Activated naive CD8-positive, alpha-beta T cell treated with anti-CD3 and anti-CD28 coated beads, Interleukin-2, amount 50 U/mL, for 16 hours (primary cell): ENCODE results near the gene ANO10.
"Not testable (repeated sequence)": the region's sequence is repeated elsewhere in the genome, so short reads cannot be mapped to it uniquely, and the experiment has no call there.

Experiments
- DNase-seq: peaks from one replicate; pipeline ENCODE4 v3.0.0-alpha.2; 2020; ENCODE audit warnings: low read depth, low spot score

The ANO10 gene

GRCh38 chr3:43621656-43622432 lies at the start of gene ANO10:
ANO10 (minus strand) TSS chr3:43622011; CDS start chr3:43605852, 16,159 bp downstream.
- DNase-seq, result peak; percentile 93

GRCh38 chr3:43670635-43671522 lies 49.1 kb upstream of the ANO10 start:
- no peak for DNase-seq

GRCh38 chr3:43665011-43665410 lies 43.2 kb upstream of the ANO10 start:
- DNase-seq, result not testable (repeated sequence)

- DNase-seq, result not testable (repeated sequence)
These were observed 39.6 kb upstream of the ANO10 start for GRCh38 chr3:43661376-43661775.

- DNase-seq, result no peak
These were observed 37.6 kb upstream of the ANO10 start for GRCh38 chr3:43659250-43659880.

- not testable (repeated sequence) for DNase-seq
These were observed 34.6 kb upstream of the ANO10 start for GRCh38 chr3:43656390-43656789.

GRCh38 chr3:43650345-43650744 lies 28.5 kb upstream of the ANO10 start:
- DNase-seq, result no peak

- no peak for DNase-seq
These were observed 27.7 kb upstream of the ANO10 start for GRCh38 chr3:43649365-43649968.

GRCh38 chr3:43648957-43649356 lies 27.1 kb upstream of the ANO10 start:
- DNase-seq, result no peak

- DNase-seq, result no peak
These were observed 25.7 kb upstream of the ANO10 start for GRCh38 chr3:43647331-43648166.

GRCh38 chr3:43644443-43644842 lies 22.6 kb upstream of the ANO10 start:
- no peak for DNase-seq

- no peak for DNase-seq
These were observed 19.7 kb upstream of the ANO10 start for GRCh38 chr3:43641306-43642114.

GRCh38 chr3:43640681-43641080 lies 18.9 kb upstream of the ANO10 start:
- no peak for DNase-seq

GRCh38 chr3:43638594-43639447 lies 17.0 kb upstream of the ANO10 start:
- DNase-seq, result no peak

- DNase-seq, result no peak
These were observed 15.9 kb upstream of the ANO10 start for GRCh38 chr3:43637702-43638101.

- DNase-seq, result no peak
These were observed 11.2 kb upstream of the ANO10 start for GRCh38 chr3:43632986-43633385.

GRCh38 chr3:43632269-43632733 lies 10.5 kb upstream of the ANO10 start:
- no peak for DNase-seq

GRCh38 chr3:43629741-43630140 lies 7.9 kb upstream of the ANO10 start:
- DNase-seq, result no peak

- DNase-seq, result no peak
These were observed 7.4 kb upstream of the ANO10 start for GRCh38 chr3:43629257-43629656.
